DMS153 (cell line): ENCODE results near the gene ELF5.
A peak's percentile ranks its signal among the peaks of the same experiment; 100 is the strongest.

Experiments used
- DNase-seq: peaks from one replicate; lab custom pipeline; 2025; lab: John Stamatoyannopoulos, UW

Gene ELF5

DNA sequence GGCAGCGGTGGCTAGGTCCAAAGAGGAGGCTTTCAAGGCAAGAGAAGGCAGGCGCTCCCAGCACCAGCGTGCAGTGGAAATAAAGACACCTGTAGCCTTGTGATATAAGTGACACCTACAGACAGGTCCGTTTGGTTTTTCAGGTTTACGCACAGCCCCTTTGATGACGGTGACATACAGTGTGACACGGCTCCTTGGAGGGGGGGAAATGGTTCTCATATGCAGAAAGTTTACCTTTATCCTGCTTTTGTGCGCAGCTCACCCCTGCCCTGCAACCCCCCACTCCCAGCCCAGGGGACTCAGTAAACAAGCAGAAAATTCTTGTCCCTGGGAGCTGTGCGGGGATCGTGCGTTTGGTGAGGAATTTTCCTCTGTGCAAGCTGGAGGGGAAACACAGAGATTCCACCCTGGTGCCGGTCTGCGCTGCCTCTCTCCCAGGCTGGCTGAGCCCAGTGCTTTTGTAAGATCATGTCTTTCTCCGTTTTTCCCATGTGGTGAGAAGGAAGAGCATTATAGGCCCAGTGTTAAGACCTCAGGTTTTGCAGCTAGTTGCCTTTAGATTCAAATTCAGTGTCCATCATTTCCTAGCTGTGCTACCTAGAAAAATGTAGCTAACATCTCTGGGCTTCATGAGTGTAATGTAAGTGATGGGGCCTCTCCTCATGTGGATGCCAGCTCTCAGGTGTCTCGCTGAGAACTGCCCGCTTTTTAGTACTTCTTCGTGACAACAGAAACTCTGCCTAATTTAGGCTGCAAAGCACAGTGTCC, at the start of gene ELF5:
TSS of gene ELF5 (minus strand) at position 113 of the 768 bp plus-strand sequence. CDS start 8,045 bp downstream, outside the sequence.
- DNase-seq = no peak

- DNase-seq = no peak
These were observed 49.4 kb upstream of the ELF5 start for GRCh38 chr11:34562976-34563375.

GRCh38 chr11:34560511-34560910, 46.9 kb upstream of the ELF5 start:
- DNase-seq = no peak

GRCh38 chr11:34558673-34559072, 45.1 kb upstream of the ELF5 start:
- DNase-seq = no peak

GRCh38 chr11:34558211-34558610, 44.6 kb upstream of the ELF5 start:
- DNase-seq = no peak

DNA sequence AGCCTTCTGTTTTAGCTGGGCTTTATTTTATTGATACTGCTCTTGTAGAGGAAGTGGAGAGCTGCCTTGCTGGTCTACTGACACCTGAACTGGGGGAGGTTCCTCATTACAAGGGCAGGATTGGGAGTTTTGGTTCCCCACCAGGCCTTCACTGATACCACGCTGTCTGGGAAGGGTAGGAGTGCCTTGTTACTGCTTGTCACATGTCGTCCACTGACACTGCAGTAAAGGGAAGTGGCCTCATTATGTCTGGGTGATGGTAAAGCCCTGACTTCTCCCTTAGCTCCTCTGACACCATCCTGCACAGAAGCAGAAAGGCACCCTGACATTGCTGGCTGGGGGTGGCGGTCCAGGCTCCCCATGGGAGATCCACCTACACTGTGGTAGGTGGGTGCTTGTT, 38.7 kb upstream of the ELF5 start:
- DNase-seq = no peak

DNA sequence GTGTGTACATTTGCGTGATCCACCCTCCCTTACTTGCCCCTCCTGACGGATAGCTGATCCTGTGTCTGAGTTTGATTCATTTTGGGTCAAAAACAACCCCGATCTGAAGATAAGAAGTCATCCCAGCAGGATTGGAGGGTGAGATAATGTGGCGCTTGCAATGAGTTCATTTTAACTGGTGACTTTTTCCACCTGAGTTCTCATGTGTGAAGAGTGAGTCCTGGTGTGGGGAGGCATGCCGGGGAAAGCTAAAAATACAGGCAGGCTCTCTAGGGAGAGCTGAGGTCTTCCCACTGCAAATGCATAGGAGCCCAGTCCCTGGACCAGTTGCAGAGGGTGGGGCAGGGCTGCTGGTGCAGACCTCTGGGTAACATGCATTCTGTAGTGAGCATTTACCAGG, 35.7 kb upstream of the ELF5 start:
- no peak for DNase-seq

GRCh38 chr11:34548278-34548677, 34.7 kb upstream of the ELF5 start:
- no peak for DNase-seq

GRCh38 chr11:34546511-34547209, 33.1 kb upstream of the ELF5 start:
- no peak for DNase-seq

DNA sequence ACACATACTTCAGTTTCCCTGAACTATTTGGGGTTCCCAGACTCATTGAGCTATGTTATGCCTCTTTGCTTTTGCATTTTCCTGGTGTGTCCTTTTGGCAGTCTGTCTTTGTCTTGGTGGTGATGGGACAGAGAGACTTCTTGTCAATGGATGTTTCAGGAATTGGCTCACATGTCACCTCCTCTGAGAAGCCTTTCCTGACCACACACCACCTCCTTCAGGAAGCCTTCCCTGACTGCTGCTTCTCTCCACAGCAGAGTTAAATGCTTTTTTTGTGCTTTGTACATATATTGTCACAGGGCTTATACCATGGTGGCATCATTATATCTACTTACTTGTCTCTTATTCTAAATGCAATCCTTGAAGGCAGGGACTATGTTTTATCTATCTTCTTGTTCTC, 28.5 kb upstream of the ELF5 start:
- no peak for DNase-seq

DNA sequence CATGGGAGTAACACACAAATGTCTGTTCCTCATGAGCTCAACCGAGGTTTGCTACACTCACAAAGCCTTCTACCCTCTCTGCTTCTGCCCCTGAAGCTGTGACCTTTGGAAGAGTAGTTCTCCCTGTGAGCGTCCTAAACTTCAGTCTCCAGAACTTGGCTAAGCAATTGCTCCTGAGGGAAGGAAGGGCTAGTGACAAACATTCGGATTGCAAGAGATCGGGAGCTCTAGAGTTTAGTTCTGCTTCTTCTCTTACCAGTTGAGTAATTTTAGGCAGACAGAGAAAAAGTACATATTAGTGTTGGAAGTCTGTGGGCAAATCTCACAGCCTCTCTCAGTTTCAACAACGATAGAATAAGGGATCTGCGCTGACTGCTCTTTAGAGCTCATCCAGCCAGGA, 27.3 kb upstream of the ELF5 start:
- no peak for DNase-seq

- DNase-seq = no peak
These were observed 24.0 kb upstream of the ELF5 start for GRCh38 chr11:34537636-34538035.

GRCh38 chr11:34536056-34536455, 22.5 kb upstream of the ELF5 start:
- DNase-seq = peak; percentile 48

DNA sequence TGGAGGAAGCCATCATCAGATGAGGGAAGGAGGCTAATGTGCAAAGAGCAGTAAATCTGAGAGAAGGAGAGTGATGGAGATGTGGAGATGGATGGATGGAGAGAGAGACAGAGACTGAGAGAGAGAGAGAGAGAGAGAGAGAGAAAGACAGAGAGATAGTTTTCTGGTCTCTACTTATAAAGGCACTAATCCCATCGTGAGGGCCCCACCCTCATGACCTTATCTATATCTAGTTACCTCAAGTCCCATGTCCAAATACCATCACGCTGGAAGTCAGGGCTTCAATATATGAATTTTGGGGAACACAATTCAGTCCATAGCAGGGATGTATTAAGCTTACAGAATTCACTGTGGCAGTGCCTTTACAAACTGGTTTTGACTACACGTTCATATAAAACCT, 21.2 kb upstream of the ELF5 start:
- DNase-seq = no peak

- DNase-seq = no peak
These were observed 18.1 kb upstream of the ELF5 start for GRCh38 chr11:34531663-34532062.

GRCh38 chr11:34530545-34531234, 17.1 kb upstream of the ELF5 start:
- no peak for DNase-seq

DNA sequence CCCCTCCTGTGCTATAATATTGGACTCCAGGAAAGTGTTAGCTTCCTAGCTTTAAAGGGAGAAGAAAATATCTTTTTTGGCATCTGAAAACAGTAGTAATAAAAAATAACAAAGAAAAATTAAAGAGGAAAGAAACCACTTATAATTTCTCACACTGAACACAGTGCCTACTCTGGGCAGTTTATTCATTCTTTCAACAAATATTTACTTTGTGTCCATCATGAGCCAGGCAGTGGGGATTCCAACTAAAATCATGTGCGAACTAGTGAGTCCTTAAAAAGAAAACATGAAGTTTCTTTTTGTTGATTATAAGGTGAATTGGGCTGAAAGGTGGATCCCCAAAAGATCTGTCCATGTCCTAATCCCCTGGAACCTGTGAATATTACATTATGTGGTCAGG, 16.0 kb upstream of the ELF5 start:
- no peak for DNase-seq

- no peak for DNase-seq
These were observed 14.5 kb upstream of the ELF5 start for GRCh38 chr11:34528072-34528471.

- no peak for DNase-seq
These were observed 12.5 kb upstream of the ELF5 start for GRCh38 chr11:34525888-34526657.

DNA sequence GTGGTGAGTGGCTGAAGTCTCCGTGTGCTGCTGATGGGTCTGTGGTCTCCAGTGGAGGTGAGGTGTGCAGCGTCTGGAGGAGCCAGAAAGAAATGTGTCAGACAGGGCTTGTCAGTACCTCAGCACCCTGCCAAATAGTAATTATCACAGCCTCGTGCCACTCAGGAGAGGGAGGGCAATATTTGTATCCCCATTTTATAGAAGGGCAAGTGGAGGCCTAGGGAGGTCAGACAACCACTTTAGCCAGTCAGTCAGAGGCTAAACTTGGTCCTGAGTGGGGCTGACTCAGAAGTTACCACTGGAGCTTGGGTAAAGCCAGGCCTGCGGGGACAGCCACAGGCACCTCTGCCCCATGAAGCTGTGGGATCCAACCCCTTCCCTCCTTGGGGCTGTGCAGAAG, 11.5 kb upstream of the ELF5 start:
- no peak for DNase-seq

GRCh38 chr11:34524696-34525095, 11.1 kb upstream of the ELF5 start:
- no peak for DNase-seq

DNA sequence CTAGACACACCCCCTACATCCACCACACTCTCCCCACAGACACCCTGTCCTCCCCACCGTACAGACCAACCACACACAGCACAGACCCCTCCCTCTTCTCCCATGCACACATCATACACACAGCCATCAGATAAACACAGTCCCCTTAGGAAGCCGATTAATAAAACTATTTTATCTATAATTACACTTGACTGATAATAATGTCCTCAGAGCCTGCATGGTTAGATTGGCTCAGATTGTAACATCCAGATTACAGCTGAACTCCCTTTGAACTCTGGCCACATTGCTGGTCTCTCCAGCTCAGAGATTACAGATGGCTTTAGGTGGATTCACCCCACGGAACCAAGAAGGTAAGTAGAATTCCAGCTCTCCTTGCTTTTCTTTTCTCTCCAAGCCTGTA, 9.5 kb upstream of the ELF5 start:
- no peak for DNase-seq
